GM18868 (cell line): Measurements from ENCODE around the gene NIPA2.

Experiments
- ATAC-seq: cut with Tn5 transposase; IDR thresholded peaks from one replicate; pipeline ENCODE4 v1.9.1; 2021; ENCODE audit warnings: mild to moderate bottlenecking, moderate library complexity; ENCODE audit not compliant: unreplicated experiment

Gene NIPA2

GRCh38 chr15:22874966-22875365 lies 36.5 kb downstream of the NIPA2 start:
- ATAC-seq: no peak

- no peak for ATAC-seq
Observed at GRCh38 chr15:22877117-22877516, 38.7 kb downstream of the NIPA2 start.

- no peak for ATAC-seq
Observed at GRCh38 chr15:22877607-22878006, 39.1 kb downstream of the NIPA2 start.

GRCh38 chr15:22878103-22878502 lies 39.6 kb downstream of the NIPA2 start:
- no peak for ATAC-seq

GRCh38 chr15:22880068-22880980 lies 41.9 kb downstream of the NIPA2 start:
- no peak for ATAC-seq

- no peak for ATAC-seq
Observed at GRCh38 chr15:22880981-22881738, 42.7 kb downstream of the NIPA2 start.

- ATAC-seq: no peak
Observed at GRCh38 chr15:22881739-22882440, 43.4 kb downstream of the NIPA2 start.

- ATAC-seq: no peak
Observed at GRCh38 chr15:22883196-22883595, 44.7 kb downstream of the NIPA2 start.

- no peak for ATAC-seq
Observed at GRCh38 chr15:22884344-22884743, 45.9 kb downstream of the NIPA2 start.

GRCh38 chr15:22885120-22885519 lies 46.7 kb downstream of the NIPA2 start:
- no peak for ATAC-seq

- no peak for ATAC-seq
Observed at GRCh38 chr15:22887157-22887951, 48.9 kb downstream of the NIPA2 start.

- no peak for ATAC-seq
Observed at GRCh38 chr15:22888120-22888859, 49.8 kb downstream of the NIPA2 start.

- no peak for ATAC-seq
Observed at GRCh38 chr15:22889146-22889818, 50.8 kb downstream of the NIPA2 start.

GRCh38 chr15:22890296-22890695 lies 51.8 kb downstream of the NIPA2 start:
- no peak for ATAC-seq

GRCh38 chr15:22891426-22892210 lies 53.2 kb downstream of the NIPA2 start:
- no peak for ATAC-seq

- ATAC-seq: no peak
Observed at GRCh38 chr15:22892333-22892732, 53.9 kb downstream of the NIPA2 start.

GRCh38 chr15:22893081-22893480 lies 54.6 kb downstream of the NIPA2 start:
- ATAC-seq: no peak

GRCh38 chr15:22893881-22894280 lies 55.4 kb downstream of the NIPA2 start:
- ATAC-seq: no peak
